COLO829 (cell line): ENCODE results near the gene POU4F2.
A peak's percentile ranks its signal among the peaks of the same experiment; 100 is the strongest.

Source experiments
- DNase-seq: peaks from one replicate; pipeline ENCODE4 v3.0.0; 2012; ENCODE audit warnings: low spot score

The POU4F2 gene

DNA sequence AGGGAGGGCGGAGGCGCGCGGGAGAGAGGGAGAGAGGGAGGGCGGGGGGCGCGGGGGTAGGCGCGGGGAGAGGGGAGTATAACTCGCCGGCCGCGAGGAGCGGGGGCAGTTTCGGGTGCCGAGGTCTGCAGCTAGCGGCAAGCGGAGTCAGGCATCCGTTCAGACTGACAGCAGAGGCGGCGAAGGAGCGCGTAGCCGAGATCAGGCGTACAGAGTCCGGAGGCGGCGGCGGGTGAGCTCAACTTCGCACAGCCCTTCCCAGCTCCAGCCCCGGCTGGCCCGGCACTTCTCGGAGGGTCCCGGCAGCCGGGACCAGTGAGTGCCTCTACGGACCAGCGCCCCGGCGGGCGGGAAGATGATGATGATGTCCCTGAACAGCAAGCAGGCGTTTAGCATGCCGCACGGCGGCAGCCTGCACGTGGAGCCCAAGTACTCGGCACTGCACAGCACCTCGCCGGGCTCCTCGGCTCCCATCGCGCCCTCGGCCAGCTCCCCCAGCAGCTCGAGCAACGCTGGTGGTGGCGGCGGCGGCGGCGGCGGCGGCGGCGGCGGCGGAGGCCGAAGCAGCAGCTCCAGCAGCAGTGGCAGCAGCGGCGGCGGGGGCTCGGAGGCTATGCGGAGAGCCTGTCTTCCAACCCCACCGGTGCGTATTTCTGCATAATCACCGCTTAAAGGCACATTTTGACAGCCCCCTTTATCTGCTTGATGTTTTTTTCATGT is at the start of gene POU4F2:
Gene POU4F2 (plus strand): TSS at position 108 of the 720 bp plus-strand sequence. CDS start 248 bp downstream, at position 356.
- no peak for DNase-seq

GRCh38 chr4:146590801-146591200 is 47.9 kb upstream of the POU4F2 start:
- no peak for DNase-seq

GRCh38 chr4:146592019-146592418 is 46.7 kb upstream of the POU4F2 start:
- peak; percentile 32 for DNase-seq

DNA sequence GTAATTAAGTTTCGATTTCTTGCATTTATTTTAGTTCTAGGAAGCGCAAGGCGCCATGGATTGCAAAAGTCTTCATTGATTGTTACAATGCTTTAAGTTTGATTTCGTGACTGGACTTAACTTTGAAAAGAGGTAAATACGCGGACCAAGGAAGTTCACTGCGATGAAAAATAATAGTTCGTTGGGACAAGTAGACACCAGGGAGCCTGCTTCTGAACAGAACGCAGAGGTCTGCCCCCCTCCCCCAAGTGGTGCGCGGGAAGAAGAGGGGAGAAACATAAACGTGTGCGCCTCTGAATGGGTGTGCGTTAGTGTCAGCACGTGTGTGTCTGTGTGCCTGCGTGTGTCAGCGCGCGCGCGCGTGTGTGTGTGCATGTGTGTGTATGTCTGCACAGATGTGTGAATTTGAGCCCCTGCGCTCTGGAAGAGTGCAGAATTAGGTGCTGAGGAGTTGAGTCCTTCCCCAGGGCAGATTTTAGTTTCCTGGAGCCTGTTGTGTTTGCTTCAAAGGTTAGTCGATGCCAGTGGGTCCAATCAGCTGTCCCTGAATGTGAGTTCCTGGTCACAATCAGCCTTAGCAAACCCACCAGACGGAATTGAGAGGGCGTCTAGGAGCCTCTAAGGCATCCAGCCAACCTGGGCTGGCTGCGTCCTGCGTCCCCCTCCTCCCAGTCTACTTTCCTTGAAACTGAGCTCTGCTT is 5.8 kb upstream of the POU4F2 start:
- no peak for DNase-seq

GRCh38 chr4:146633471-146633800 is 5.3 kb upstream of the POU4F2 start:
- DNase-seq = no peak

DNA sequence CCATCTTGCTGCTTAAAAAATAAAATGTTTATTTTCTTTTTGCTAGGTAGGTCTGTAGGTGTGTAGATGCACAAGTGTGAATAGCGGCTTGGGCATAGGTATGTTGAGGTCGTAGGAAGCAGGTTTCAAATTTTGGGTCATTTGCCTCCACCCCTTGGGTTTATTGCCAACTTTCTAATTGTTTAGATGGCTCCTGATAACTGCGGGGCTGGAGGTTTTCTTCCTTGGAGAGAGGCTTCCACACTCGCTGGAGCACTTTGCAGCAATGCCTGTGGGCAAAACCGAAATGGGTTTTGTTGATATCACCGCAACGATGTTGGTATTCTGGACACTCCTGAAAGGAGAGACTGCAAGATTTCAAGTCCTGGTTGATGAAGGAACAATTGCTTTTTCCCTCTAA is 3.9 kb upstream of the POU4F2 start:
- no peak for DNase-seq

DNA sequence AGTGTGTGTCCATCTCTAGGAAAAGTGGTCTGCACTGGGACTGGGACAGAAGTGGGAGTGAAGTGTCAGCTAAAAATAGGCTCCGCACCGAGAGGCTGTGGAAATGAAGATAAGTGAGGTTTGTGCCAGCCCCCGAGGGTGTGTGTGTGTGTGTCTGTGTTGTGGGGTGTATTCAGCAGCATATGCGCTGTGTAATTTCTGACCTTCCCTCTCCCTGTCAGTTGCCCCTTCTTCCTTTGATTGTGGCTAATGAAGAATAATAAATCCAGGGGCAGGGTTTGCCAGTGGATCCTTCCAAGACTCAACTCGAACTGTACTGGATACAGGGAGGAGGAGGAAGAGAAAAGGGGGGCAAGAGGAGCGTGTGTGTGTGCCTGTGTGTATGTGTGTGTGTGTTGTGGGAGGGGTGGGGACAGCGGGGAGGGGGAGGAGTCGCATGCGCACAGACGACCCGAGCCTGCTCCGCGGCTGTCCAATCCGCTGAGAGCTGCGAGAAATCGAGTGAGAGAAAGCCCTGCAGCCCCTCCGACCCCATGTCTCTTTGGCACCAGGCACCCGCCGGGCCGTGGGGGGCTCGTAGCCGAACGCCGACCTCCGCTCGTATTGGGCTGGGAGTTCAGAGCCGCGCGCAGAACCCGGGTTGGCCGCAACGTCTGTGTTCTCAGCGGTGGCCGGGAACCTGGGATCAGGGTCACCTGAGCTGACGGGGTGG is 916 bp upstream of the POU4F2 start:
- DNase-seq = no peak

DNA sequence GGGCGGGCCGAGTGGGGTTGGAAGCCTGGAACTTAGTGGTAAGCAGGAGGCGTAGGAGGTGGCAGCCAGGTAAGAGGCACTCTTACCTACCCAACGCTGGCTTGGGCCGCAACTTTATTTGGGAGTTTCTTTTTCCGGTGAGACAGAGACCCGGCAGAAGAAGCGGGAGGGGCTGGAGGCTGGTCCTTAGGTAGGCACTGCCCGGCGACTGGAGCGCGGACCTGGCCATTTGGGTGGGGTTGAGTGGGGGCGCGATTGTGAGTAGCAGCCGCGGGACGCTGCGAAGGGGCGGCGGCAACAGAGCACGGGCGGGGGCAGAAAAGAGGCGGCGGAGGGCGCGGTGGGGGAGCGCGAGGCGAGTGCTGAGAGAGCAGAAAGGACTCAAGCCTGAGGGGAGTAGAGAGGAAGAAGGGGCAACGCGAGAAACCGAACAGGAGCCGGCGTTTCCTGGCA is 334 bp upstream of the POU4F2 start:
- no peak for DNase-seq

DNA sequence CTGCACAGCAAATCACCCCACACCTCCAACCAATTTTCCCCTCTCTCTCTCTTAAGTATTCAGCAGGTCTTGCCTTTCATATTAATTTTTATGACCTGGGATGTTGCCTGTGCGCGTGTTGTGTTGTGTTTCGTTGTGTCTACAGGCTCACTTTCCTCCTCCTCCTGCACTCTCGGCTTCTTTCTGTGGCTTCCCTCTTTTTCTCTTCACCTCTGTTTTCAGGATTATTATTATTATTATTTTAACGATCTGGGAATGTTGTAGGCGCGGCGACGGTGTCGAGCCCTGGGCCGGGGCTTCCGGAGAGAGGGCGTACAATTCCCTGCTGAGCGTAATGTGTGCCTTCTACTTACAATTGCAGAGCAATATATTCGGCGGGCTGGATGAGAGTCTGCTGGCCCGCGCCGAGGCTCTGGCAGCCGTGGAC is 826 bp downstream of the POU4F2 start:
- DNase-seq = no peak

- DNase-seq = no peak
Measured at GRCh38 chr4:146640021-146640464, 1.4 kb downstream of the POU4F2 start.

GRCh38 chr4:146640465-146641061 is 1.9 kb downstream of the POU4F2 start:
- no peak for DNase-seq

- DNase-seq = no peak
Measured at GRCh38 chr4:146641762-146642161, 3.1 kb downstream of the POU4F2 start.

GRCh38 chr4:146643812-146644401 is 5.2 kb downstream of the POU4F2 start:
- peak; percentile 42 for DNase-seq

- DNase-seq = no peak
Measured at GRCh38 chr4:146645921-146646320, 7.2 kb downstream of the POU4F2 start.

- no peak for DNase-seq
Measured at GRCh38 chr4:146646593-146647325, 8.1 kb downstream of the POU4F2 start.

- DNase-seq = no peak
Measured at GRCh38 chr4:146647615-146648460, 9.1 kb downstream of the POU4F2 start.

- no peak for DNase-seq
Measured at GRCh38 chr4:146648461-146648783, 9.7 kb downstream of the POU4F2 start.

DNA sequence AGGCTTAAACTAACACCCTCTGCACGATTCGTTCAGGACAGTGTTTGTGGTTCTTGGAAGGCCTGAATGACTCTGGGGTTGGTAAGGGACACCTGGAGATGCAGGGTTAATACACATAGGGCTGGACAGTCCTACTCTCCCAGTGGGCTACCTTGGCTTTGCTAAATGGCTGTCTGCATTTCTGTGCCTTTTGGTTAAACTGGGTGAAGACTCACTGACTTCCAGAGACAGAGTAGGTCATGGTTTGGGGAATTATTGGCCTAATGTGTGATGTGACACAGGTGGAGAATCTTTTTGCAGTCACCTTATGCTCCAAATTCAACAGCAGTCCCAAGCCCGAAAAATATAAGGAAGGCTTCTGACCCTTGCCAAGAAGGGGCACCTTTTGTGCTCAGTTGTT is 10.5 kb downstream of the POU4F2 start:
- DNase-seq = no peak

DNA sequence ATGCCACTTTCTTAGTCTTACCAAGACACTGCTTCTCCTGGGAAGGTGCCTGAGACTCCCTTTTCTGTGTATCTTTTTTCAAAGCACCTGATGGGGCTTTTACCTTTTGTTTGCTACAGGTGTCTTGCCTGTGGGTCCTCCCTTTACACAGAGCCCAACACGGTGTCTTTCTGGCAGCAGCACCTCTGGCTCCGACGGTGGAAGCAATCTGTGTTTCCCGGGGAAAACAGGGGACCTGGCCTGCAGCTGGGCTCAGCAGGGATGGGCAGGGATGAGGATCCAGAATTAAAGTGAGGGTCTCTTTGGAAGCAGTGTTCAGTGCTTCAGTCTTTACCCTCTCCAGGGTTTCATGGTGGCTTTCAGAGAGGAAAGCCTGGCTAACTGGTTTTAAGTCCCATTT is 11.3 kb downstream of the POU4F2 start:
- no peak for DNase-seq

DNA sequence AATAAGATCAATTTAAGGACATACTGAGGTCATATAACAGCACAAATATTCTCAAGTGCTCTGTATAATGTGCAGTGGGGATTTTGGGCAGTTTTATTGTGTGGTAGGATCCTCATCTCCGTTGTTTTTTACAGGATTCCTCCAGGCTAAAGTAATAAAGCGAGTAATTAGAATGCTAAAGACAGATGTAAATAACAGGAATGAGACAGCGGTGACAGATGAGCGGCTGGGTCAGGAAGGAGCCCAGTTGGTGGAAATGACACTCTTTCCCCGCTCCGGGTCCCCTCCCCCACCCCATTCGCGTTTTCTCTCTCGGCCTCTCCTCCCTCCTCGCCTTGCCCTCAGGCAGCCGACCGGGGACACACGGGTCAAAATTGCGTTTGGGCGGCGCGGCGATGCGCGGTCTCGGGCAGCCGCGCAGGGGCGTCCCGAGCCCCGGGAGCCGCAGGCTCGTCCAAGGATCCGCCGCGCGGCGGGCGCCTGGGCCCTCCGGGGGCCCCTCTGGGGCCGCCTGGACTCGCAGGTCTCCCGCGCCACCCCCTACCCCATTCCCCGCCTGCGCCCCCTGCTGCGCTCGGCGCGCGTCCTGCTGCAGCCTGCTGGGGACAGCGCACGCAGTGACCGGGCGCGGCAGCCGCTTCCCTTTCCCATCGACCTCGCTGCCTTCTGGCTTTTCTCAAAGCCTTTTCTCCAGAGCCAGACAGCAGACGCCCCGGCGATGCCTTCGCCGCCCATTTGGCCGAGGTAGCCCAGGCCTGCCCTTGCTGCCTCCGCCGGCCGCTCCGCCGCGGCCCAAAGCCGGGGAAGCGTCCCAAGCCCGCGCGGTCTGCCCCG is 16.2 kb downstream of the POU4F2 start:
- no peak for DNase-seq
